Measurements from ENCODE around the gene SND1.

The SND1 gene

DNA sequence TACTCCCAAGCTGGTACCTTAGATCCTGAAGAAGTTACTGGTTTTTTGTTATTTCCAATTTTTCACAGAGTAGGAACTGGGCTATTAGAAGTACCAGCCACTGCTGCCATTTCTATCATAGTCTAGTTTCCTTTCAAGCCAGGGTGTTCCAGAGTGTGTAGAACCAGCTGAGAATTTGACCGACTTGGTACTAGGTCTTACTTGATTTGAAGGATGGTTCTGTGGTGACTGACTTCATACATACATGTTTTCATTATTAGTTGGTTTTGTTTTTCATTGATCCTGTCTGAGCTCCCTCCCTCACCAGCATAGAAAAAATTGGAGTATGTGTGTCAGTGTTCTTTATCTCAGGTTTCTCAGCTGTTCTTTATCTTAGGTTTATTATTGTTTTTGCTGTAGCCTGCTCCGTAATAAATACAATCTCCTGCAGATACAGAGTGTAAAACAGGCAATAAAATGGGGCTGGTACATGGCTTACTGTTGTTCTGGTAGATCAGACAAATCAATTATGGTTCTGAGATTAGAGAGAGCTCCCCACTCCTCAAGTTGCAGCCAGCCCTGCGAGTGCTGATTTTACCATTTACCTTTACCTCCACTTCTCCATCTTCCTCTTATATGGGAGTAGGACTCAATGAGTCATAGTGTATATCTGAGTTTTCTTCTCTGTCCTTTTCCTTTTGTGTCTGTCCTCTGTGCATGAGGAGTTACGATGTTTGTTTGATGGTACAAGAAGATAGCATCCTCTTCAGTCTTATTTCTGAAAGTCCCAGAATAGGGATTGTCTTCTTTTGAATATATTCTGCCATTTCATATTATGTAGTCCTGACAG is 256.6 kb downstream of the SND1 start:
- DNase-seq (ENCODE audit: low read depth): no peak

DNA sequence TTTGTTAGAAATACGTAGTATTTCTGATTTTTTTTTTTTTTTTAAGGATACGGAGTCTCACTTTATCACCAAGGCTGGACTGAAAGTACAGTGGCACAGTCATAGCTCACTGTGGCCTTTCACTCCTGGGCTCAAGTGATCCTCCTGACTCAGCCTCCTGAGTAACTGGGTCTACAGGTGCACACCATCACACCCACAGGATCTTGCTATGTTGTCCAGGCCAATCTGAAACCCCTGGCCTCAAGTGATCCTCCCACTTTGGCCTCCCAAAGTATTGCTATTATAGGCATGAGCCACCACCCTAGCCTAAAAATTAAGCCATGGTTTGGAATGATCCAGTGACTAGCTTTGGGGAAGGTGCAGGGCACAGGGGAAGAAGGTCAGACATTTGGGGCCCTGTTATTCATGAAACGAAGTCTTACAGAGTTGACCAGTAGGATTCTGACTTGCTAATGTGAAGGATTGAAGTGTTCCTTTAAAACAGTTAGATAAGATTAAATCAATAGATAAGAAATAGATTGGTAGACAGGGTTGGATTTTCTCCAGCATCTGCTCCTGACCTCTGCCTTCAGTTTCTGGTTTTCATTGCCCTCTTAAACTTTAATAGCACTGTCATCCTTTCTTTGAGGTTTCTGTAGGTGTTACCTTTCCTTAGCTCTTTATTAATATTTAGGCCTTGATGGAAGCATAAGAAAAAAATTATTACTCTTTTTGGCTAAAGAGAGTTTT is 257.6 kb downstream of the SND1 start:
- DNase-seq (ENCODE audit: low read depth): no peak

- no peak for DNase-seq (ENCODE audit: low read depth)
Measured at GRCh38 chr7:127910670-127911069, 258.7 kb downstream of the SND1 start.

DNA sequence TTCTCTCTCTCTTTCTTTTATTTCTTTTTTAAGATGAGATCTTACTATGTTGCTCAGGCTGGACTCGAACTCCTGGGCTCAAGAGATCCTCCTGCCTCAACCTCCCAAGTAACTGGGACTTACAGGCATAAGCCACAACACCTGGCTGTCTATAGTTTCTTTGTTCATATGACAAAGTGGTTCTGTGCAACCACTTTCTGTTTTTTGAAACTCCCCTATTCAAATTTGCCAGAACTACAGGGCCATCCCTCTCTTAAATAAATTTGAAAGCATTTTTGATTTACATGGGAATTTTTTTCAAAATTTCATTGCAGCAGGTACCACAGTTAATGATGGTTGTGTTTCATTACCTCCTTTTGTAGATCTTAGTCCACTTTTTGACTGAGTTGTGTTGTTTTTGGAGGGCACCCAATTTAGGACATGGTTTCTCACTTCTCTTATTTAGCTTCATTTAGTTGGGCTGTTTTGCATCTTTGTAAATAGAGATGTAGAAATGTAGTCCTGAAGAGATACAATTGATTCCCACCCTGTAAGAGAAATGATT is 260.0 kb downstream of the SND1 start:
- DNase-seq (ENCODE audit: low read depth): no peak

GRCh38 chr7:127912901-127913300 is 260.9 kb downstream of the SND1 start:
- DNase-seq (ENCODE audit: low read depth): no peak

GRCh38 chr7:127913686-127914085 is 261.7 kb downstream of the SND1 start:
- DNase-seq (ENCODE audit: low read depth): no peak

GRCh38 chr7:127914693-127915092 is 262.7 kb downstream of the SND1 start:
- DNase-seq (ENCODE audit: low read depth): no peak

DNA sequence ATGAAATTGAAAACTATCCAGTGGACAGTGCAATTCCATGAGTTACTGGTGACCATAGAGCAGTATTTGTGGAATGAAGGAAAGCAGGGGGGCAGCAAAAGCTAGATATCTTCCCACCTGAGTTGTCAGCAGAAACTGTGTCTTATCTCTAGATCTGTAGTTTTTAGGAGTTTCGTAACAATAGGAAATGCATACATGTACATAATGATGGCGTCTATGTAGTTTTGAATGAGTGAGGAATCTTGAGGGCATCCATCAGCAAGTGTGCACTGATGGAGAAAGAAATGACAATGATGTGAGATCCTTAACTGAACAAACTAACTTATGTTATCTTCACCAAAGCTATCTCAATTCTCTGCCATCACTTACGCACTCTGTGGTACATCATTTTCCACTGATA is 264.7 kb downstream of the SND1 start:
- no peak for DNase-seq (ENCODE audit: low read depth)

DNA sequence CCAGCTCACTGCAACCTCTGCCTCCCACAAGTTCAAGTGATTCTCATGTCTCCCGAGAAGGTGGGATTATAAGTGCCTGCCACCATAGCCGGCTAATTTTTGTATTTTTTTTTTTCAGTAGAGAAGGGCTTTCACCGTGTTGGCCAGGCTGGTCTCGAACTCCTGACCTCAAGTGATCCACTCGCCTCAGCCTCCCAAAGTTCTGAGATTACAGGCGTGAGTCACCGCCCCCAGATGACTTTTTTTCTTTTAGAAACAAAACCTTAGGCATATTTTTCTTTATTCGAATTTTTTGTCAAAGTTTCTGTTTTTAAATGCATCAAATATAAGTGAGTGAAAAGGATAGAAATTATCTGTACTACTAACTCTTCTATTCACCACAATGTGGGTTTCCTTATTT is 266.1 kb downstream of the SND1 start:
- DNase-seq (ENCODE audit: low read depth): no peak

DNA sequence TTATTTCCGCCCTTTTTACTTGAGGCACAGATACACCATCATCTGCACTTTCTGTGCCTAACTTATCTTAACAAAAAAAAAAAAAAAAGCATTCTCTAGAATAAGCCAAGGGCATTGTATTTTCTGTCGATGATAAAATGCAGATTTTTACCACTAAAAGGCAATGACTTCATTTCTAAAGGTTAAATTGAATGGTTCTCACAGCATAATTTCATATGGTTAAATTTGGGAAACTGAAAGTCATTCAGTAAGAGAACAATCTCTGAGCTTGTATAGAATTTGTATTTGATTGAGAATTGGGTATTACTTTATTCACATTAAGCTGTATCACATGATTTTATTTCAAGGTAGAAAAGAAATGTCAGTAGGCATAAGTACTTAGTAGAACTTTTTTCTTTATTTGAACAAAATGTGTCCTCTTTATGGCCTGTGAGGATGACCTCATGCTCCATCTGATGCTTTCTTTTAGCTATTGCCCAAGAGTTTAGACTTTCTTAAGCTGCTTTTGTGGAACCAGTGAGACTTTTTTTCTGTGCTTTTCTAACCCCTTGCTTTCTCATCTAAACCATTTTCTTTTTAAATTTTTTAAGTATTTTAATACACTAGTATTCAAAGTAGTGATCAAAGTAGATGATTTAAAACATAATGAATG is 268.9 kb downstream of the SND1 start:
- DNase-seq (ENCODE audit: low read depth): no peak

DNA sequence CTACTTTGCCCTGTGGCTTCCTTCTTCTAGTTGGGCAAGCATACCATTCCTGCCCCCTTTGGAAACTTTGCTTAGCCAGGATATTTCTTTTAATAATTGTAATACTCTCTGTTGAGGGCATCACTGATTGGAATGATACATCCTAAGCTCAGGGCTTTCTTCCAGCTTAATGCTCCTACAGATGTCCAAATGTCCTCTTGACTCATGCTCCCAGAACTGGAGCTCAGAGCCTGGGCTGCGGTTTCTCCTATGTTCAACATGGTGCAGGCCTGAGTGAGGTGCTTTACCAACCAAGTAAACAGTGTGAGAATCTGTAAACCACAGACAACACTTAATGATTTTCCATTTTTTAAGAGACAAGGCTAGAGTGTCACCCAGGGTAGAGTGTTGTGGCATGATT is 270.7 kb downstream of the SND1 start:
- no peak for DNase-seq (ENCODE audit: low read depth)

DNA sequence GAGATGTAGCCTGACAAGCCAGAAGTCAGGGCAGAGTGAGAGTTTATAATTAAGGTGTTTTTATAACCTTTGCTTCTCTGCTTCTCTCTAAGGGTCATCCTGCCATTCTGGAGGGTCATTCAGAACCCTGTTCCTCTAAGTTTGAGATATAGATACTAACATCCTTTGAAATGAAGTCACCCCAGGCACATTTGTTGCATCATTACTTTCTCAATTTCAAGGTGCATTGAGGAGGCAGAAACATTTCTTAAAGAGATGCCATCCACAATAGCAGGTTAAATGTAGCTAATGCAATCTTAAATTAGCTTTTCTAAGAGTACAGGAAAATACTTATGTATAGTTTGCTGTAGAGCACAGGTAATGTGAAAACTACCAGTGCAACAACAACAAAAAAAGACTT is 272.9 kb downstream of the SND1 start:
- no peak for DNase-seq (ENCODE audit: low read depth)

DNA sequence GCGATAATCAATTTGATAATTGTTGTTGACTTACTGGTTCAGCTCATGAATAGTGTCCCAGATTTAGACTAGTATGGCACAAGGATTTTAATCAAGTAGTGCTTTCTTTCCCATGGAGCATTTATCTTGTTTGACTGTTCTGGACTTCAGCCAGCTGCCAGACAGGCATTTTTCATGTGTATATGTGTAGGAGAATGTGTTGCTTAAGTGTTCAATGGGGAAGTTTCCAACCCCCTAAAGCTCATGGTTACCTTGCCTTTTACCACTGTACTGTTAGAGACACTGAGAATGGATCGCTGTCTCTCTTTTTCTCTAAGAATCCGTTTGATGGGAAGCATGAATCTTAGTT is 275.3 kb downstream of the SND1 start:
- DNase-seq (ENCODE audit: low read depth): no peak

- no peak for DNase-seq (ENCODE audit: low read depth)
Measured at GRCh38 chr7:127928222-127928621, 276.2 kb downstream of the SND1 start.

GRCh38 chr7:127928852-127929251 is 276.9 kb downstream of the SND1 start:
- no peak for DNase-seq (ENCODE audit: low read depth)

DNA sequence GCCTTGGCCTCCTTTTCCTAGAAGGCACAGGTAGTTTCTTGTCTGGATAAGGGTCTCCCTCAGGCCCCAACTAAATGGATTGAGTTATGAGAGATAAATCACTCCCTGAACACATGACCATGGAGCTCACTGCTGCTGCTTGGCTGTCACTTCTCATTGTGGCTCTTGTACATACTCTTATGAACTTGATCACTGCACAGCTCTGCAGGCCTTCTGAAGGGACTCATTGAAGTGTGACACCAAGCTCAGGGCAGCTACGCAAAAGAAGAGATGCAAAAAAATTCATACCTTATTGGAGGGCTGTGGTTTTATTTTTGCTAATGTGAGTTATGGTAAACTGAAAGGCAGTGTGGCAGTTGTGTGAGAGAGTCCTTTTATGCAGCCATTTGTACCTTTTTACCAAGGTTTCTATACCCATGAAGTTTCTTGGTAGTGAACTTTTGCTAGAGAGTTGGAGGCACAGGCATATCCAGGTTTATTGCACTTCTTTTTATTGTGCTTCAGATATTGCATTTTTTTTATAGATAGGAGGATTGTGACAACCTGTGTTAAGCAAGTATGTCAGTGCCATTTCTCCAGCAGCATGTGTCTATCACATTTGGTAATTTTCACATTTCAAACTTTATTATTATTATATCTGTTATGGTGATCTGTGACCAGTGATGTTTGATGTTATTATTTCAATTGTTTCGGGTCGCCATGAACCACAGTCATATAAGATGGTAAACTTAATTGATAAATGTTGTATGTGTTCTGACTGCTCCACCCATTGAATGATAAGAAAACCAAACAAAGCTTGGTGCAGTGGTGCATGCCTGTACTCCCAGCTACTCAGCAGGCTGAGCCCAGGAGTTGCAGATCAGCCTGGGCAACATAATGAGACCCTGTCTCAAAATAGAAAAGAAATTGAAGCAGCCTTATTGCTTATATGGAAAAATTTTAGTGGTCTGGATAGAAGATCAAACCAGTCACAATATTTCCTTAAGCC is 278.6 kb downstream of the SND1 start:
- DNase-seq (ENCODE audit: low read depth): no peak

- DNase-seq (ENCODE audit: low read depth): no peak
Measured at GRCh38 chr7:127932076-127932475, 280.1 kb downstream of the SND1 start.

GRCh38 chr7:127932496-127932895 is 280.5 kb downstream of the SND1 start:
- no peak for DNase-seq (ENCODE audit: low read depth)

DNA sequence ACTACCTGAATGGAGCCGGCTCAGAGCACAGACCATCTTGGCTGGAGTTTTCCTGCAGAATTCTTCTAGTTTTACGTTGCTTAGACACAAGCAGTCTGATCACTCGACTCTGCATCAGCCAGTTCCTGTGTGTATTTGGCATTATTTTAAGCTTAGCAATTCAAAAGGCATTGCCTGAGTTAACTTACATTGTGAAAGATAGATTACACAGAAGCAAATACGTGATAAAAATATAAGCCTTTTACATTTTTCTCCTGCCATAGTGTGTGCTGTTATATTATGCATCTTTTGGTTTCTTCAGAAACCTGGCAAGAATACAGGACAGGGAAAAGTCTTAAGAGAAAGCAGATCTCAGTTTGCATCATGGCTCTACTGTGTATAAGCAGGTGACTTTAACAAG is 281.2 kb downstream of the SND1 start:
- no peak for DNase-seq (ENCODE audit: low read depth)

- no peak for DNase-seq (ENCODE audit: low read depth)
Measured at GRCh38 chr7:127934711-127935110, 282.7 kb downstream of the SND1 start.

DNA sequence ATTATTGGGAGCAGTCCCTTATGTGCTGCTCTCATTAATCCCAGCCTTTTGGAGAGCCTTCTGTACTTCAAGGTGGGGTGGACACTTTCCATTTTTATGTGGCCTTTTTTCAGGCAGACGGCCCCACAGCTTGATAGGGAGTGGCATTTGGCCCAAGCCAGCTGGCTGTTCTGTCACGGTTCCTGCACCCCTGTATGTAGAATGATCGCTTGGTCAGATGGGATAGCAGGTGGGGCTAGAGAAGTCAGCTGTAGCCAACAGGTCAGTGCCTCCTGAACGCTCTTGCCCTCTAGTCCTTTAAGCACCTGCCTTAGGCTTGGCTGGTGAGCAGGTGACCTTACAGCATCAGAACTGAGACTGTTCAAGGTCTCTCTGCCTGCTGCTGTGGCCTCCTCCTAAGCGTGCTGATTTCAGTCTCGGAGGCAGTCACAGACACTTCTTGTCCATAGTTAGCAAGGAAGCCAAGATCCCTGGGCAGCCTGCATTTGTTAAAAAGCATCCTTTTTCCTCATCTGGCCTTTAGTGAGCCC is 283.9 kb downstream of the SND1 start:
- DNase-seq (ENCODE audit: low read depth): no peak
